Measurements from ENCODE around the gene MAST4. TPM values are rescaled to one million over a fixed set of nuclear protein-coding genes. Genes with fewer than 3 reads are reported as not detected.
A peak's percentile ranks its signal among the peaks of the same experiment; 100 is the strongest.

Gene MAST4
- total RNA-seq, 1 donor from 2014 or later = 26.8 TPM

DNA sequence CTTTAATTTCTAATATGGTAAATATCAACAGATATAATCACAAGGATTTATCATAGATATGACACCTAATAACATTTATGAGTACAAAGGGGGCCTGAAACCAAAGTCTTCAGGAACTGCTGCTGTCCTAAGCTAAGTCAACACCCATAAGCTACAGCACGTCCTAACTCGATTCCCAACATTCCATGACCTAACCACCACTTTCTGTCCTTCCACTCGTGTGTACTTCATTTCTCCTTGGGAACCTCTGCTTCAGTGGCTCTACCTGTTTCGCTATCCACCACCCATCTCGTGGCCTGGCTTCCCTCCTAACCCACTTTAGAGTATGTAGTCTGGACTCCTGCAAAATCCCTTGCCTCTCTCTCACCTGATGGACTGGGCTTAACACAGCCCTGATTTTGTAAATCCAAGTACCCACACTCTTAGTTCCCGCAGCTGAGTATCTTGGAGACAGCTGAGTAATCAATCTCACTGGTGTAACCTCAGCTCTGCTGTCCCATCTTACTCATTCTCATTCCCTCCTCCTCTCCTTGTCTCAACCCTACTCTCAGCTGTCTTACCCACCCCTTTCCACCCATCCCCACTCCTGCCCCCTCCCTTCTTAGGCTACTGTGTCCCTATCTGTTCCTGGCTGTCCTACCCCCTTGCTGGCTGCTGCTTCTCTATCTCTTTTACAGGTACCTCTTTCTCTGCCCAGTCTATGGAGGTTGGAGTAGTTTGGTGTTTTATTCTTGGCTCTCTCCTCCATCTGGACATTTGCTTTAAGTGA is 101.8 kb downstream of the MAST4 start:
- DNase-seq (ENCODE audit: low read depth in 2 of 2) = no peak

DNA sequence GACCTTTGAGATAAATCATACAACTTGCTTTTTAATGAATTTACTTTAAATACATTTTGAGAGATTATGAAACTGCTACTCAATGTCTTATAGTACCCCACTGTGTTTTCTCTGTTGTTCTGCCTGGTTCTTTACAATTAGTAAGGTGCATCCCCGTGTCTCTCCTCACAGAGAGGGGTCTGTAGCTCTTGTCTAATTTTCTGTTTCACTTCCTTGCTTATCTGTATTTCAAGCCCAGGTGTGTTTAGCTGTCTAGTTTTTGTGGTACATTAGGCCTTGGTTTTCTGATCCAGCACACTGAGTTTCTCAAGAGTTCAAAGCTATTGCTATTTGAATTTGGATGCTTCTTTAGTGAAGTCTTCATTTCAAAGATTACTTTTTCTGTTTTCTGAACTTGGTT is 105.1 kb downstream of the MAST4 start:
- no peak for DNase-seq (ENCODE audit: low read depth in 2 of 2)

DNA sequence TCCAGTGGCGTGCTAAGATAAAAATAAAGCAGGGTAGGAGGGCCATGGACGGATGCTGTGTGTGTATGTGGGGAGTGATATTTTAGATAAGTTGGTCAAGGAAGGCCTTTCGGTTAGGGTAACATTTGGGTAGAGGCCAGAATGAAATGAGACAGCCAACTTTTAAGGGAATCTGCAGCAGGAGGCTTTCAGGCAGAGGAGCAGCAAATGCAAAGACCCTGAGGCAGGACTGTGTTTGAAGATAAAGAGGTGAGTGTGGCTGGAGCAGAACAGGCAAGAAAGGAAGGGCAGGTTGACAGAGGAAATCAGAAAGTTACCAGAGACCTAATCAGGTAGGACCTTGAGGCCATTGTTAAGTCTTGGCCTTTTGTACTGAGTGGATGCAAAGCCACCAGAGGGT is 106.2 kb downstream of the MAST4 start:
- no peak for DNase-seq (ENCODE audit: low read depth in 2 of 2)

DNA sequence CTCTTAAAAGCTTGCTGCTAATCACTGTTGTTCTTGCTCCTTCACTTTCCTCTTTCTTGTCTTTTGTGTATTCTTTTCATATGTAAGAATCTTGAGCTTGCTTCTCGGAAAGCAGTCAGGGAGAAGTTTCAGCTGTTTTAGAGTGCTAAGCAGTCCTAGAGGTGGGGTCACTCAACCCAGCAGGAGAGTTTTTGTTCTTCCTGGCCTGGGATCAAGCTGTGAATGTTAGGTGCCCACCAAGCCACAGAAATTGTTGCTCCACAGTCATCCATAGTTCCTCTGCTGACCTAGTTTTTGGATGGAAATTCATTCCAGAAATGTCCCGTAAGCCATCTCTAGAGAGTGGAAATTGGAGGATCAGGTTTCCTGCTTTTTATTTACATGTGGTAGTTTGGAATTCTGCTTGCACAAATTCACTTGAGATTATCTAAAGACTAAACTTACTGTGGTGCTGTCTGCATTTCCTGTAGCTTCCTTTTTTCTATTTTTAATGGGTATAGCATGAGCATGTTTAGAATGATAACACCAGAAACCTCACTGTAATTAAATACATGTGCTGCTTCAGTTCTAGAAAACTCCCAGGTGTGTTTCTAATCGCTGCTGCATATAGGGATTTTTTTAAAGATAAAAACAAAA is 108.7 kb downstream of the MAST4 start:
- no peak for DNase-seq (ENCODE audit: low read depth in 2 of 2)

DNA sequence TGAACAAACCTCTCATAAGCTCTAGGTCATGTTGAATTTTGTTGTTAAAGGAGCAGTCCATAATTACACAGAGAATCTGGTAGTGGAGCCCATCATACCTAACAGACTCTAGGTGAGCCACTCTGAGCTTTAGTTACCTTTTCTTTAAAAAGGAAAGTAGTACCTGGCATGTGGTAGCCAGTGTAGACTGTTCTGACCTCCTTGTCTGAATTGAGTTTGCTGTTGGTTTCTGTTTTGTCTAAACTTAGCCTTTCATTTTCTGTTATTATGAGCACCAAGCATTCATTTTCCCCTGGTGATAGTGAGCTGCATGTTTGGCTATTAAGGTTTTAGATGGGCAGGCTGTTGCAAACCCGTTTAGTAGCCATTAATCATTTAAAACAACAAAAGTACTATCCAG is 112.2 kb downstream of the MAST4 start:
- no peak for DNase-seq (ENCODE audit: low read depth in 2 of 2)

DNA sequence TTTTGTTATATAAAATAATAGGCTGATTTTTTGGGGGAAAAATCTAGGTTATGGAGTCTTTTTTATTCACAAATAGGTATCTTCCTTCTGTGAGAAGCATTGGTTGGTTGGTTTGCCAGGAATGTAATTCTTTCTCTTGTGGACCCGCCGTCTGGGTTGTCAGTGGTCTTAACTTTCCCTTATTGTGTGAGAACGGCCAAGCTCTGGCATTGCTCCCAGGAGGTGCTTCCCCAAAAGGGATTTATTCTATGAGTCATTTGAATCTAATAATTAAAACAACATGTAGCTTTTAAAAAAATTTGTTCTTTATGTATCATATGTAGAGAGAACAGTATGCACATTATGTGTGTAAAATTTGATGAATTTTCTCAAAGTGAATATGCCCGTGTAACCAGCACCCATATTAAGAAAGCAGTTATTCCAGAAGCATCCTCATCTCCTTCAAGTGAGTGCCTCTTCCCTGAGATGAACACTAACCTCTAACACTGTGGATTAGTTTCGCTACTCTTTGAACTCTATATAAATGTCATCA is 114.4 kb downstream of the MAST4 start:
- no peak for DNase-seq (ENCODE audit: low read depth in 2 of 2)

DNA sequence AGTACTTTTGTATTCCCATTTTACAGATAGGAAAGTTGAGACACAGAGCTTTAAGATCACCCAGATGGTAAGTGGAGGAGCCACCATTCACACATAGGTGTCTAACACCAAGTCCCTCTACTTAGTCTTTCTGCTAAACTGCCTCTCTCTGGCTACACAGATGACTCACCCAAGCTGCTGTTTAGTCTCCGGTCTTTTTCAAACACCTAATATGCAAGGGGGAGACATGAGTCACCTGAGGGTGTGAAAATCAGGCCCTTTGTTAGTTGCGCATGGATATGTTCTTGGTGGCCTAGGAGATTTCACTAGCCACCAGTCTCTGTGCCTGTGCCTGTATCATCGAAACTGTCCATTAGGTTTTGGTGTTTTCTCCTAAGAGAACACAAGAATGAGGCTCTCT is 117.8 kb downstream of the MAST4 start:
- DNase-seq (ENCODE audit: low read depth in 2 of 2) = peak in 1 of 2 donors; percentile 5

DNA sequence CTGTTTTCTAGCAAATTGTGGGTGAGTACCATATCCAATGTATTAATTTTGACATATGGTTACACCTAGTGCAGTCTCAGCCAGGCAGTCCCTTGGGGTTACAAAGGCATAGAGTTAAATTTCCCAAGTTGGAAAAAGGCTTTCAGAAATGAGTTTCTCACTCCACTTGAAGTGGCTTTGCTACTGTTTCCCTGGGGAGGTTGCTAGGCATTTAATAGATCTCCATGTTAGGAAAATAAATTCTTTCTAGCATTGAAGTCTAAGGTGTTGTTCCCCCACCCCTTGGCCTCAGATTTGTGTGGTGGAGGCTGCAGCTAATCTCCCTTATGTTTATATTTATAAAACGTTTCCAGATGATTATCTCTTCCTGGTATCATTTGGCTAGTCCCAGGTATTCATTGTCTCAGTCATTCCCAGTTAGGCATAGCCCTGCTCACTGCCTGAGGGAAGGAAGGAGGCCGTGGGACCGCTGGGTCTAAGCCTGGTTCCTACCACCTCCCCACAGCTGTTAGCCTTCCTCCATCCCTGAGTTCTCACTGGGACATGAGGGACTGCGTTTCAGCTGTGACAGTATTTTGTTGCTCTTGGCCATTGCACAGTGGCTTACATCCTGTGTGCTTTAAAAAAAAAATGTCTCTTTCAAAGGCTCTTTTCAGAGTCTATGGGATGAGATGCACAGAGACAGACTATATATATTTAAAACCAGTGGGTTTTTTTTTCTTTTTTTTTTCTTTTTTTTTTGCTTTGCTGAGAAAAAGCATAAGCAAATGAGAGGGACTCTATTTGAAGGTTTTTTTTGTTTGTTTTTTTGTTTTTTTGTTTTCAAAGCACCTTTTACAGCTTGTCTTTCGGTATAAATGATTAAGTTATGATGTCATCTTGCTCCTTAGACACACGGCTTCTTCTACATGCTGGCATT is 121.5 kb downstream of the MAST4 start:
- DNase-seq (ENCODE audit: low read depth in 2 of 2) = no peak

DNA sequence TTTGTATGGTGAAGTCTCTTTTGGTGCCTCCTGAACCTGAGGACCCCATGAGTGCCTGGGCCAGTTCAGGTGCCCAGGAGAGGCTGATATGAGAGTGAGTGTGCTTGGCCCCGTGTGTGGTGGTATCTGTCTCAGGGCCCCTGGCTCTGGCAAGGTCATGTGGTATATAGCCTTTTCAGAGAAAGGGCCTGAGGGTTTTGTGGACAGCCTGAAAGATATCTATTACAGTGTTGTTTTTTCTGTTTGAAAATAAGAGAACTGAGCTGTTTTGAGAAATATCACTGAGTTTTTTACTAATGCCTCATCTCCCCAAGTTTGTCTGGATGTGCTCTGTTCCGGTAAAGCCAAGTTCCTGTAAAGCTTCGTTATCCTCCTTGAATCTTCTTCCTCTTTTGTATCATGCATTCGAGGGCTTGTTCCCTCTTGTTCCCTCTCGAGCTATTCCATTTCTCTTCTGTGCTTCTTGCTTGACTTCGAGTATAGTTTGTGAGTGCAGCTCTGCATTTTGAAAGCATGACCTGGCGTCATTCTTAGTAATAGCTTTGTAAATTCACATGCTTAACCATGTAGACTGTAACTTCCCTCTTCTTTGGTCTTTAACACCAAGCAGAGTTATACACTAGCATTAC is 122.3 kb downstream of the MAST4 start:
- no peak for DNase-seq (ENCODE audit: low read depth in 2 of 2)

DNA sequence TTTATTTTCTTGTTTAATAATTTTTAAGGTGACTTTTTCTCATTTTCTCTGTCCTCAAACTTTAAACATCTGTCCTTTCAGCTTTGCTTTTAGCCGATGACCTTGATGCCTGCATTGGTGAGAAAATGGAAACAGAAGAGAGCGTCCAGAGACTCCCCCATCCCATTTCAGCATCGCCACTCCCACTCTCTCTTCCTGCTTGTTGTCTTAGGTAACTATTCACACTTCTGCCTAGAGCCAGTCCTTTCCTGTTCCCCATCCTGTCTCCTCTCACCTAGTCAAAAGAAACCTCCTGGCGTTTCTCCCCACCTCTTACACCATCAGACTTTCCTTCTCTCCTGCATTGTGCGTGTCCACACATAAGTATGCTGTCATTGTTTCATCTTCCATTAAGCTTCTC is 124.6 kb downstream of the MAST4 start:
- DNase-seq (ENCODE audit: low read depth in 2 of 2) = no peak

DNA sequence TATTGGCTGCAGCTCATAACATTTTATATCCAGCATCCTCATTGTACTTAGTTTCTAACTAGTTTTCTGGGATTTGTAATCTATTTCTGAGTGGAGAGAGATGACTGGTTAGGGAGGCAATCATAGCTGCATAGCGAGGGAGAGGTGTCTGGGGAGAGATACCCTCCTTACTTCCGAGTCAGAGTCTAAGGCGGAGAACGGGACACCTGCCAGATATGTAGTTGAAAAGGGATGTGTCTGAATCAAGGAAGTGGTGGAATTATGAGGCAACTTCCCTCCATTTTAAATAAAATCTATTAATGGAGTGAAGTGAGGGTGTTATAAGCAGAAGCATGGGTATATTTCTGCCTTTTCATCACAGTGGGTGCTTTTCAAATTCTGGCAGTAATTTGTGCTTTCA is 126.5 kb downstream of the MAST4 start:
- DNase-seq (ENCODE audit: low read depth in 2 of 2) = no peak

DNA sequence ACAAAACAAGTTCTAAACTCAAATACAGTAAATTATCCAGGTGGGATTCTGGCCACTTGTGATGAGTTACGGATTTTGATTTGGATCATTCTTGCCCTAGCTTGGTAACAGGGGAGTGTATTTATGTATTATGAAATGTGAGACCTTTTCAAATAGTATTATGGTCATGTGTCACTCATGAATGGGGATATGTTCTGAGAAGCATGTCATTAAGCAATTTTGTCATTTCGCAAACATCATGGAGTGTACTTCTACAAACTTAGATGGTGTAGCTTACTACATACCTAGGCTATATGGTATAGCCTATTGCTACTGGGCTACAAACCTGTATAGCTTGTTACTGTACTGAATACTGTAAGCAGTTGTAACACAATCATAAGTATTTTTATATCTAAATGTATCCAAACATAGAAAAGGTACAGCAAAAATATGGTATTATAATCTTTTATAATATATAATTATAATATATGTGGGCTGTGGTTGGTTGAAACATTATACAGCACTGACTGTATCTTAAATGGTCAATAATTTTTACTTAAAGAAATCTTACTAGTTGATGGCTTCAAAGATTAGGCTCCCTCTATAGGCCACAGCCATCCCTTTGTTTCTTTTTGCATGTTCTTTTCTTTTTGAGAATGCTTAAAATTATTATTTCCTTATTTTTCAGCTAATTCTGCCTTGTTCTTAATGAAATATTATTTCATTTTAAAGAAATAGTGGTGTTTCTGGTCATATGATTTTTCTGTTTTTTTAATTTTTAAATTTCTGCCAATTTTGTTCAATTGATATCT is 128.4 kb downstream of the MAST4 start:
- DNase-seq (ENCODE audit: low read depth in 2 of 2) = no peak

DNA sequence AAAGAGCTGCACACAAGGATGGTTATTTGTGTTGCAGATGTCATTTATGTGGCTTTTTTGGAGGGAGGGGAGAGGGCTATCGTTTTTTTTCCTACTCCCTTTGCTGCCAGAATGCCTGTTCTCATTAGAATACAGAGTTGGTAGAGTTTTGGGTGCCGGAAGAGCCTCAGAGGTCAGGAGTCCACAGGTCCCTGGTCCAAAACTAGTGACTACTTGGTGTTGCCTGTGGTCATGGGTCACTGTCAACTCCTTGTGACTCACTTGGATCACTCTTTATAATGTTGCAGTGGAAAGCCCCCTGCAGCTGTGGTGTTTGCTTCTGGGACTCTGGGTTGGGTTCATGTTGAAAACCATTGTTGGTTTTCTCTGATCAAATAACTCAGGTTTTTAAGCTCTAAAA is 131.4 kb downstream of the MAST4 start:
- DNase-seq (ENCODE audit: low read depth in 2 of 2) = no peak

DNA sequence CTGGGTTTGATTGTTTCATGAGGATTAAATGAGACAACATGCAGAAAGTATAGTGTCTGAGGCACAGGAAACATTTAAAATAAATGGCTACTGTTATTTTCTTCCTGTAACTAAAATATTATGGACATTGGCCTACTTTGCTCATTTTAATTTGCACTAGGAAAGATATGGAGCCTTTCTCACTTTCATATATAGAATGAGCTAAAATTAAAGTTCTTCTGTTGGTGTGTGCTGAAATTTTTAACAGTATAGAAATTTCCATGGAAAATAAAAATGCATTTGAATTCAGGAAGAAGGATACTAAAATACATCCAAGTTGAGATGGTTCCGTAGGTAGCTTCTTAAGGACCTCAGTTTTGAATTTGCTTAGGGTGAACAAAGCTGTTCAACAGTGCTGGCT is 131.9 kb downstream of the MAST4 start:
- DNase-seq (ENCODE audit: low read depth in 2 of 2) = no peak

DNA sequence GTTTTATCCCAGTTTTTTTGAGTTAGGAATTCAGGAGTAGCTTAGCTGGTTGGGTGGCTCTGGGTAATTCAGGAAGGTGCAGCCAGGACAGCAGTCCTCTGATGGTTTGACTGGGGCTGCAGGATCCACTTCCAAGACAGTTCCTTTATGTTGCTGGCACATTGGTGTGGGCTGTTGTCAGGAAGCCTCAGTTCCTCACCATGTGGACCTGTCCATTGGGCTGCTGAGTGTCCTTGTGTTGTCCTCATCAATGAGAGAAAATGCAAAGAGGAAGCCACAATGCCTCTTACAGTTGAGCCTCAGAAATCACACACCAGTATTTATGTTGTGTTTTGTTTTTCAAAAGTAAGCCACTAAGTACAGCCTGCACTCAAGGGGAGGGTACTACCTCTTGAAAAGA is 140.9 kb downstream of the MAST4 start:
- DNase-seq (ENCODE audit: low read depth in 2 of 2) = no peak

DNA sequence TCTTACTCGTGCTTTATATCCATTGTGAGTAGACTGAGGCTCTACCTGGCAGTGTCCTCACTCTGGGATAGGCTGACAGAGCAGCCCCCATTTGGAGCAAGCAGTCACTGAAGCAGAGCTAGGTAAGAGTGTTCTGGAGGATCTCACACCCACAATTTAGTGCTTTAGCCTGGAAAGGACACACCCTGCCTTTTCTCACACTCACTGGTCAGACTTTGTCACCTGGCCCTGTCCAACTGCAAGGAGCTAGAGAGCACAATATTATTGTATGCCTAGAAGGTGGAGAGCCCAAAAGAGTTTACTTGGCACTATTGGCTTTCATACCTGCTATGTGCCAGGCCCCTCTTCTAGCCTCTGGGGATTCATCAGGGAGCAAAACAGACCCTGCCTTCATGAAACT is 141.9 kb downstream of the MAST4 start:
- no peak for DNase-seq (ENCODE audit: low read depth in 2 of 2)

DNA sequence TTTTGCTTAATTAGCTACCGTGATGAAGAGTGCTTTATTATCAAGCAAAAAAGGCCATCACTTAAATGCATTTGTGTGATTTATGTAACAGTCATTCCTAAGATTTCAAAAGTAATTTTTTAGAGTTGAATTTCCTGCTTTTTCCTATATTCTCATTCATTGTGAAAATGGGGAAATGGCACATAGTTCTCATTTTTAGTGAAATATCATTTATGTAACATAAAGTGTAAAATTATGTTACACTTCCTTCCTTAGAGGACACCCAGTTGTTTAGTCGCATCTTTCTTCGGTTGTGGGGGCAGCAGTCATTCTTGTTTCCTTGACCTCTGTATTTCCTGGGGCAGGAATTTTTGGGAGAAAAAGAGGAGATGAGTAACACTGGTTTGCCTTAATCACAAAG is 142.8 kb downstream of the MAST4 start:
- DNase-seq (ENCODE audit: low read depth in 2 of 2) = no peak

DNA sequence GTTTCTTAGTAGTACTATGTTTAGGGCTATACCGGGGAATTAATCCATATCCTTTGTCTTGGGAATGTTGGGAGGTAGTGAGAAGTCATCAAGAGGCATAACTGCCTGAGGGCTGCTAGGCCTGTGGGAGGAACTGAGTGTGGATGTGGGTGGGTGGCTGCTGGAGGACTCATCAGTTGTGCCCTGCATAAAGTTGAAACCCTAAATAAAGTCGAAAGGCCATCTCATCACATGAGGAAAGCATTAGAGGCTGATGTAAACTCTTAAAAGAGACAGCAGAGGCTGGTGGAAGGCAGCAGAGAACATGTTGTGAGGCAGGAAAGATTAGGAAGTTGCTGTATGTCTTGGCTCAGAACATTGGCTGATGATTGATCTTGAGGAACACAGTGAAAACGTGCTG is 143.8 kb downstream of the MAST4 start:
- no peak for DNase-seq (ENCODE audit: low read depth in 2 of 2)

DNA sequence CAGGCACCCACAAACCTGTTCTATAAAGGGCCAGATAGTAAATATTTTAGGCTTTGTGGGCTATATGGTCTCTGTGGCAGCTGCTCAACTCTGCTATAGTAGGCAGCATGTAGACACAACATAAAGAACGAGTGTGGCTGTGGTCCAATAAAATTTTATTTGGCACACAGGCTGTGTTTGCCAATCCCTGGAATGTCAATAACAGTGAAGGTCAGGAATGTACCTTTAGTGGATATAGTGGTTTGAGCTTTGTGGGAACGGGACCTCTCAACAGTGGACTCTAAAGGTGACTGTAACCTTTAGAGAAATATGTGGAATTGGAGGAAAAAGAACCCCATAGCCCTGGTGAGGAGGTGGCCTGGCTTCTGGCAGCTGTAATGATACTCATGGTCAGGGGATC is 145.2 kb downstream of the MAST4 start:
- no peak for DNase-seq (ENCODE audit: low read depth in 2 of 2)

DNA sequence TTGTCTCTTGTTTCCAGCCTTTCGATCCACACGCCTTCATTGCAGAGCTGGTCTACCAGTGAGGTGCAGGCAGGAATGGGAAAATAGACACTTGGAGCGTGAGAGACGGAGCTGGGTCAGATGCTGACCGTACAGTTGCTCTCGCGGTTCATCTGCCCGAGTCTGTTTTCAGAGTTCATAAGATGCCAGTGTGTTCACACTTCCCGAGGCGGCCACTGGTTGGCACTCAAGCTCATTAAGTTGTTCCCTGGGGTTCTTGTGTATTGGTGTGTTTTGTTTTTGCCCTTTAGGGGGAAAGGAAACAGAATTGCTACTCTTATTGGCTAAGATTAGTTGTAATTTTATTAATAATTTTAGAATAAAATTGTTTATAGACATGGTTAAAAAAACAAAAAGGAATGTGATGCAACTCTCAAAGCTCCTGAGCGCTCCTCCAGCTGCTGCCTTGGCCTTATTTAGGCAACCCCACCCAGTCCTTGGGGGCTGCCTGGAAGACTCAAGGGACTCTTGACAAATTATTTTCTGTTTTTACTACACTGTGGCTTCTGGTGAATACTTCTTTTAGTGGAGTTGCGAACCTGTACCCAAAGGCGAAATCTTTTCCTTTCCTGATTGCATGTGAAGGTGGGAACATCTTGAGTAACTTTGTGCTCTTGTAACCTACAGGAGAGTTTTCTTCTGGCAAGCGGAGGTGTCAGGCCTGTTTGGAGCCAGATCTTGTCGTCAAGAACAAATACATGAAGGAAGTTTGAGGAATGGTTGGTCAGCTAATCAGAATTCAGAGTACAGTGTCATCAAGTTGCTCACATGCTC is 146.1 kb downstream of the MAST4 start:
- peak in 1 of 2 donors; percentile 4 for DNase-seq (ENCODE audit: low read depth in 2 of 2)

All from lung microvascular endothelial cell (primary cell).